Measurements from ENCODE around the gene KRT71. TPM values are rescaled to one million over a fixed set of nuclear protein-coding genes. Genes with fewer than 3 reads are reported as not detected.
"Not testable (repeated sequence)": the region's sequence is repeated elsewhere in the genome, so short reads cannot be mapped to it uniquely, and the experiment has no call there.

Gene KRT71
- total RNA-seq, 2 experiments from 2014 or later = not detected

DNA sequence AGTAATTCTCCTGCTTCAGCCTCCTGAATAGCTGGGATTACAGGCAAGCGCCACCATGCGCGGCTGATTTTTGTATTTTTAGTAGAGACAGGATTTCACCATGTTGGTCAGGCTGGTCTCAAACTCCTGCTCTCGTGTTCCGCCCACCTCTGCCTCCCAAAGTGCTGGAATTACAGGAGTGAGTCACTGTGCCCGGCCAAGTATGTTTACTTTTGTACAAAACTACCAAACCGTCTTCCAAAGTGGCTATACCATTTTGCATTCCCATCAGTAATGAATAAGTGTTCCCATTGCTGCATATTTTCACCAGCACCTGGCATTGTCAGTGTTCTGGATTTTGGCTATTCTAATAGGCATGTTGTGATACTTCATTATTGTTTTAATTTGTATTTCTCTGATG lies 51.5 kb downstream of the KRT71 start:
- no peaks in the 10 kb centered on the region for H3K9me3 ChIP-seq (ENCODE audit: low read length)
- DNase-seq (ENCODE audit: low spot score) = no peak
- POLR2A ChIA-PET = no interaction called here
- H4K20me1 ChIP-seq (ENCODE audit: insufficient read depth, low read length) = no peaks in the 10 kb centered on the region
- H3K79me2 ChIP-seq (ENCODE audit: insufficient read depth, low read depth, low read length) = no peaks in the 10 kb centered on the region
- H3K4me1 ChIP-seq (ENCODE audit: insufficient read depth, low read length, poor library complexity, severe bottlenecking) = peaks cover 6% of the 10 kb centered on the region
- no peak overlapping the region for H3K4me3 ChIP-seq (ENCODE audit: low read depth, low read length, poor library complexity, severe bottlenecking)
- H3K36me3 ChIP-seq (ENCODE audit: insufficient read depth, low read length) = no peaks in the 10 kb centered on the region
- no peaks in the 10 kb centered on the region for H3K9me2 ChIP-seq (ENCODE audit: insufficient read depth, low read length)
- H3K4me2 ChIP-seq (ENCODE audit: low read length) = no peak overlapping the region
- no peak for TF ChIP-seq CTCF (conservative IDR thresholded peaks at IDR 0.05; ENCODE audit: low read length)
- no peak for TF ChIP-seq EZH2phosphoT487 (IDR thresholded peaks at IDR 0.05; ENCODE audit: borderline replicate concordance, low read depth, low read length)
- BruUV-seq (replicated peaks) = no TSS peak
- no peak overlapping the region for H2AFZ ChIP-seq (ENCODE audit: low read length)
- H3K27ac ChIP-seq (ENCODE audit: low read depth, low read length, poor library complexity, severe bottlenecking) = no peak overlapping the region
- CTCF ChIA-PET (ENCODE audit: unreplicated experiment) = no interaction called here
- intact Hi-C loops (cut with micrococcal nuclease; ENCODE audit: unreplicated experiment) = no loop called here

- H4K20me1 ChIP-seq (ENCODE audit: insufficient read depth, low read length); H3K4me2 ChIP-seq (ENCODE audit: low read length); H3K4me3 ChIP-seq (ENCODE audit: low read depth, low read length, poor library complexity, severe bottlenecking); H3K9me3 ChIP-seq (ENCODE audit: low read length); H3K9me2 ChIP-seq (ENCODE audit: insufficient read depth, low read length); H3K27ac ChIP-seq (ENCODE audit: low read depth, low read length, poor library complexity, severe bottlenecking); intact Hi-C loops (cut with micrococcal nuclease; ENCODE audit: unreplicated experiment); H3K79me2 ChIP-seq (ENCODE audit: insufficient read depth, low read depth, low read length); BruUV-seq (replicated peaks); H3K36me3 ChIP-seq (ENCODE audit: insufficient read depth, low read length); CTCF ChIA-PET (ENCODE audit: unreplicated experiment); DNase-seq (ENCODE audit: low spot score); H2AFZ ChIP-seq (ENCODE audit: low read length): not testable (repeated sequence)
- POLR2A ChIA-PET = interaction anchor here (0.6 kb wide), 1 partner anchor 56 kb away, joined by 3 read pairs; no protein-coding TSS in a partner anchor
- peaks cover 15% of the 10 kb centered on the region for H3K4me1 ChIP-seq (ENCODE audit: insufficient read depth, low read length, poor library complexity, severe bottlenecking)
Observed at GRCh38 chr12:52500574-52500973, 52.4 kb downstream of the KRT71 start.

GRCh38 chr12:52499806-52500560 lies 53.0 kb downstream of the KRT71 start:
- ChIA-PET CTCF (ENCODE audit: unreplicated experiment) (no interaction called here), POLR2A (interaction anchor here (0.6 kb wide), 1 partner anchor 56 kb away, joined by 3 read pairs; no protein-coding TSS in a partner anchor)
- intact Hi-C loops (cut with micrococcal nuclease; ENCODE audit: unreplicated experiment) = no loop called here
- peaks cover 21% of the 10 kb centered on the region for H3K4me1 ChIP-seq (ENCODE audit: insufficient read depth, low read length, poor library complexity, severe bottlenecking)
- H3K36me3 ChIP-seq (ENCODE audit: insufficient read depth, low read length) = no peaks in the 10 kb centered on the region
- no peaks in the 10 kb centered on the region for H3K9me3 ChIP-seq (ENCODE audit: low read length)
- no peak overlapping the region for H3K4me3 ChIP-seq (ENCODE audit: low read depth, low read length, poor library complexity, severe bottlenecking)
- no peaks in the 10 kb centered on the region for H3K9me2 ChIP-seq (ENCODE audit: insufficient read depth, low read length)
- no peaks in the 10 kb centered on the region for H3K79me2 ChIP-seq (ENCODE audit: insufficient read depth, low read depth, low read length)
- H2AFZ ChIP-seq (ENCODE audit: low read length) = no peak overlapping the region
- H3K4me2 ChIP-seq (ENCODE audit: low read length) = no peak overlapping the region
- H3K27ac ChIP-seq (ENCODE audit: low read depth, low read length, poor library complexity, severe bottlenecking) = no peak overlapping the region
- H4K20me1 ChIP-seq (ENCODE audit: insufficient read depth, low read length) = no peaks in the 10 kb centered on the region
- DNase-seq (ENCODE audit: low spot score) = no peak
- no TSS peak for BruUV-seq (replicated peaks)
- TF ChIP-seq CTCF (conservative IDR thresholded peaks at IDR 0.05; ENCODE audit: low read length) (no peak), EZH2phosphoT487 (IDR thresholded peaks at IDR 0.05; ENCODE audit: borderline replicate concordance, low read depth, low read length) (no peak)
